Caco-2 (cell line): ENCODE results near the gene DLG2. TPM values are rescaled to one million over a fixed set of nuclear protein-coding genes. Genes with fewer than 3 reads are reported as not detected.

Experiments used
- BruUV-seq: library from RNA; stranded (reverse); fragments of 400-500 nt; replicated peaks from 2 replicates; lab custom pipeline; 2021; lab: Mats Ljungman, UMichigan
- CTCF ChIA-PET: fragments of 300-600 bp; sonication (Branson Sonifier 250); formaldehyde crosslinking; loops from one replicate; lab custom pipeline; 2022; ENCODE audit warnings: antibody characterized with exemption; lab: Charles Lee
- POLR2A ChIA-PET: fragments of 300-600 bp; sonication (Branson Sonifier 250); formaldehyde crosslinking; loops from one replicate; lab custom pipeline; 2022; ENCODE audit warnings: antibody characterized with exemption; lab: Charles Lee
- DNase-seq, 2 experiments: peaks; one replicate each; pipeline versions ENCODE4 v3.0.0 to v3.0.0-alpha.2; 2020 to 2022
- H3K27me3 ChIP-seq: replicated peaks from 2 replicates; pipeline ENCODE4 v1.6.0; 2011; ENCODE audit warnings: low read length; ENCODE audit not compliant: control insufficient read depth, insufficient read depth
- H3K36me3 ChIP-seq: 2 replicates; pipeline ENCODE4 v1.5.1; 2011; ENCODE audit warnings: low read length; ENCODE audit not compliant: control insufficient read depth, insufficient read depth
- H3K4me1 ChIP-seq: fragments of 250-450 bp; sonication (Bioruptor Pico); 2 replicates; pipeline ENCODE4 v1.5.1; 2020; ENCODE audit warnings: mild to moderate bottlenecking
- H3K4me3 ChIP-seq: 2 replicates; pipeline ENCODE4 v1.5.1; 2011; ENCODE audit warnings: low read depth, mild to moderate bottlenecking, control low read depth, low read length
- H3K9me3 ChIP-seq: fragments of 250-450 bp; sonication (Bioruptor Pico); 2 replicates; pipeline ENCODE4 v1.5.1; 2020; ENCODE audit warnings: mild to moderate bottlenecking, moderate library complexity
- H3K27ac Mint-ChIP-seq: one replicate; pipeline ENCODE4 v1.8.0; 2022; ENCODE audit warnings: mixed read lengths; ENCODE audit not compliant: unreplicated experiment
- H3K27me3 Mint-ChIP-seq: one replicate; pipeline ENCODE4 v1.8.0; 2022; ENCODE audit warnings: mixed read lengths; ENCODE audit not compliant: insufficient read depth, unreplicated experiment
- H3K36me3 Mint-ChIP-seq: one replicate; pipeline ENCODE4 v1.8.0; 2022; ENCODE audit warnings: mild to moderate bottlenecking, mixed read lengths; ENCODE audit not compliant: insufficient read depth, unreplicated experiment
- H3K4me1 Mint-ChIP-seq: one replicate; pipeline ENCODE4 v1.8.0; 2022; ENCODE audit warnings: low read depth, mixed read lengths; ENCODE audit not compliant: unreplicated experiment
- H3K4me3 Mint-ChIP-seq: one replicate; pipeline ENCODE4 v1.8.0; 2022; ENCODE audit warnings: mild to moderate bottlenecking, moderate library complexity, mixed read lengths; ENCODE audit not compliant: unreplicated experiment
- H3K9me3 Mint-ChIP-seq: one replicate; pipeline ENCODE4 v1.8.0; 2022; ENCODE audit warnings: mixed read lengths; ENCODE audit not compliant: unreplicated experiment
- intact Hi-C: fragments of 100-400 bp; cut with micrococcal nuclease; formaldehyde crosslinking; loops from one replicate; pipeline ENCODE4 v1.10.0; 2022; ENCODE audit not compliant: unreplicated experiment
- total RNA-seq: library from RNA; stranded (reverse); gene quantifications from 2 replicates; pipeline ENCODE4 v1.2.3, GENCODE V29; 2022
- TF ChIP-seq, protein P1 (sequence below), 2 experiments: fragments of 200-600 bp in 1 of 2; IDR thresholded peaks; 1 replicate in 1 of 2; 2 replicates in 1 of 2; pipeline versions ENCODE4 v1.5.1 to v1.8.0; 2011 to 2022; ENCODE audit warnings: antibody characterized with exemption in 1 of 2, control low read depth in 1 of 2, inconsistent platforms in 1 of 2, low read depth in 1 of 2, low read length in 1 of 2, mild to moderate bottlenecking in 1 of 2, moderate library complexity in 1 of 2; ENCODE audit not compliant: insufficient read depth in 1 of 2, severe bottlenecking in 1 of 2, unreplicated experiment in 1 of 2

The DLG2 gene
- total RNA-seq, 1 experiment from 2014 or later: 21.6 TPM

GRCh38 chr11:83918476-83918875, 1708.7 kb downstream of the DLG2 start:
- H3K27me3 ChIP-seq: no peaks in the 10 kb centered on the region
- ChIA-PET POLR2A (no interaction called here), CTCF (no interaction called here)
- TF ChIP-seq, protein P1, sequence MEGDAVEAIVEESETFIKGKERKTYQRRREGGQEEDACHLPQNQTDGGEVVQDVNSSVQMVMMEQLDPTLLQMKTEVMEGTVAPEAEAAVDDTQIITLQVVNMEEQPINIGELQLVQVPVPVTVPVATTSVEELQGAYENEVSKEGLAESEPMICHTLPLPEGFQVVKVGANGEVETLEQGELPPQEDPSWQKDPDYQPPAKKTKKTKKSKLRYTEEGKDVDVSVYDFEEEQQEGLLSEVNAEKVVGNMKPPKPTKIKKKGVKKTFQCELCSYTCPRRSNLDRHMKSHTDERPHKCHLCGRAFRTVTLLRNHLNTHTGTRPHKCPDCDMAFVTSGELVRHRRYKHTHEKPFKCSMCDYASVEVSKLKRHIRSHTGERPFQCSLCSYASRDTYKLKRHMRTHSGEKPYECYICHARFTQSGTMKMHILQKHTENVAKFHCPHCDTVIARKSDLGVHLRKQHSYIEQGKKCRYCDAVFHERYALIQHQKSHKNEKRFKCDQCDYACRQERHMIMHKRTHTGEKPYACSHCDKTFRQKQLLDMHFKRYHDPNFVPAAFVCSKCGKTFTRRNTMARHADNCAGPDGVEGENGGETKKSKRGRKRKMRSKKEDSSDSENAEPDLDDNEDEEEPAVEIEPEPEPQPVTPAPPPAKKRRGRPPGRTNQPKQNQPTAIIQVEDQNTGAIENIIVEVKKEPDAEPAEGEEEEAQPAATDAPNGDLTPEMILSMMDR (IDR thresholded peaks at IDR 0.05; ENCODE audit: insufficient read depth in 1 of 2, low read depth in 1 of 2, low read length in 1 of 2, severe bottlenecking in 1 of 2, unreplicated experiment in 1 of 2): no peak
- no peak overlapping the region for H3K4me3 ChIP-seq
- Mint-ChIP-seq H3K4me3 (no peak overlapping the region), H3K27me3 (no peaks in the 10 kb centered on the region), H3K27ac (no peak overlapping the region), H3K36me3 (no peaks in the 10 kb centered on the region), H3K4me1 (peaks cover 6% of the 10 kb centered on the region), H3K9me3 (no peaks in the 10 kb centered on the region)
- DNase-seq: no peak
- intact Hi-C loops: loop anchor here (10.0 kb wide), 1 partner anchor 1086 kb away; no protein-coding TSS in a partner anchor
- H3K36me3 ChIP-seq: no peaks in the 10 kb centered on the region
- peaks cover 24% of the 10 kb centered on the region for H3K4me1 ChIP-seq
- no peaks in the 10 kb centered on the region for H3K9me3 ChIP-seq
- no TSS peak for BruUV-seq

GRCh38 chr11:83914995-83915394, 1712.1 kb downstream of the DLG2 start:
- H3K36me3 ChIP-seq: no peaks in the 10 kb centered on the region
- Mint-ChIP-seq H3K36me3 (no peaks in the 10 kb centered on the region), H3K27ac (no peak overlapping the region), H3K27me3 (no peaks in the 10 kb centered on the region), H3K4me3 (no peak overlapping the region), H3K9me3 (no peaks in the 10 kb centered on the region), H3K4me1 (no peaks in the 10 kb centered on the region)
- TF ChIP-seq, protein P1 (IDR thresholded peaks at IDR 0.05; ENCODE audit: insufficient read depth in 1 of 2, low read depth in 1 of 2, low read length in 1 of 2, severe bottlenecking in 1 of 2, unreplicated experiment in 1 of 2): no peak
- no peaks in the 10 kb centered on the region; the same call in none of the 2 replicates for H3K4me1 ChIP-seq
- no peaks in the 10 kb centered on the region for H3K27me3 ChIP-seq
- no peak for DNase-seq
- ChIA-PET POLR2A (no interaction called here), CTCF (no interaction called here)
- H3K4me3 ChIP-seq: no peak overlapping the region
- no TSS peak for BruUV-seq
- no peaks in the 10 kb centered on the region for H3K9me3 ChIP-seq
- intact Hi-C loops: loop anchor here (10.0 kb wide), 1 partner anchor 1090 kb away; no protein-coding TSS in a partner anchor

GRCh38 chr11:83909579-83910534, 1717.3 kb downstream of the DLG2 start:
- H3K4me3 Mint-ChIP-seq: no peak overlapping the region
- no peaks in the 10 kb centered on the region for H3K36me3 Mint-ChIP-seq
- no peaks in the 10 kb centered on the region for H3K27me3 Mint-ChIP-seq
- BruUV-seq: no TSS peak
- Histone ChIP-seq H3K4me3 (no peak overlapping the region), H3K27me3 (no peaks in the 10 kb centered on the region), H3K4me1 (peaks cover 8% of the 10 kb centered on the region), H3K9me3 (no peaks in the 10 kb centered on the region), H3K36me3 (no peaks in the 10 kb centered on the region)
- DNase-seq: no peak
- intact Hi-C loops: loop anchor here (10.0 kb wide), 1 partner anchor 1095 kb away; no protein-coding TSS in a partner anchor
- no peaks in the 10 kb centered on the region for H3K4me1 Mint-ChIP-seq
- TF ChIP-seq, protein P1 (IDR thresholded peaks at IDR 0.05; ENCODE audit: insufficient read depth in 1 of 2, low read depth in 1 of 2, low read length in 1 of 2, severe bottlenecking in 1 of 2, unreplicated experiment in 1 of 2): no peak
- H3K27ac Mint-ChIP-seq: no peak overlapping the region
- CTCF ChIA-PET: no interaction called here
- no peaks in the 10 kb centered on the region for H3K9me3 Mint-ChIP-seq
- POLR2A ChIA-PET: no interaction called here
